ACHN (cell line): ENCODE data around the gene UTP18.
"Not testable (repeated sequence)": the region's sequence is repeated elsewhere in the genome, so short reads cannot be mapped to it uniquely, and the experiment has no call there.

ENCODE experiments used
- DNase-seq: peaks from one replicate; pipeline ENCODE4 v3.0.0-alpha.2; 2015
- in situ Hi-C: cut with HindIII; loops from 2 replicates; pipeline ENCODE4 v1.10.0; 2017; ENCODE audit warnings: low sequenced_read_pairs, low pct_ligation_motif_present, low pct_unique_long_range_greater_than_20kb

Gene UTP18

DNA sequence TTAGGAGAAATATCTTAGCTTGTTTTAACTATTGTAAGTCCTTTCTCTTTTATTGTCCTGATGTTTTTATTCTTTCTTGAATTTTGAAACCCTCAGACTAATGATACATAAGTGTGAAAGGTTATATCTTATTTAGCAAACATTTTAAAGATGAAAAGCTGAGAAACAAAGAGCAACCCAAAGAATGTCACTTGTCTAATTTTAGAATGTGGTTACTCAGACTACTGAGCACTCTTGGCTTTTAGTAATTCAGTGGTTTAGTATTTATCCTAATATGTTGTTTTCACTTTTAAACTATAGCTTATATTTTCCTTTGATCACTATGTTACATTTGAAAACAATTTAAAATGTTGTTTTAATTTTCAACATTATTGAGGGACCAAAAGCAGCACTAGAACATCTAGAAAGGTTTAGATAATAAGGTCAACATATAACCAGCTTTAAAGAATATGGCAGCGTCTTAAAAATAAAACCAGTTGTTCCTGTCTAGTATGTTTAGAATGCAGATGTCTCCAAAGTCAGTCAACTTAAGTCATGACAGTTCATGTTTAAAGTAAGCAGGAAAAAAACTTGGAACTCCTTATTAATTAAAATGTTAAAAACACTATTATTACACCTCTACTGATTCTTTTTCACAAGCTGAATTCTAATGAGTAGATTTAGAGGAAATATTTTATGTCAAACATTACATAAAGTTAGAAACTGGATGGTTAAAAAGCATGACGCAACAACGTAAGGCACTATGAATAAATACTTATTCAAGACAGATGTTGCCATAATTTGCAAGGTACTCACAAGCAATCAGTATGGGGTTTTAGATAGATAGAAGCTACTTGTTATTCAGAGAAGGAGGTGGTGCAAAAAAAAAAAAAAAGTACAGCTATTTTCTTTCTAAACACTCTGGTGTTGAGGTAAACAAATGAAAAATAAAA is 2.9 kb upstream of the UTP18 start:
- in situ Hi-C loops = no loop called here
- no peak for DNase-seq

DNA sequence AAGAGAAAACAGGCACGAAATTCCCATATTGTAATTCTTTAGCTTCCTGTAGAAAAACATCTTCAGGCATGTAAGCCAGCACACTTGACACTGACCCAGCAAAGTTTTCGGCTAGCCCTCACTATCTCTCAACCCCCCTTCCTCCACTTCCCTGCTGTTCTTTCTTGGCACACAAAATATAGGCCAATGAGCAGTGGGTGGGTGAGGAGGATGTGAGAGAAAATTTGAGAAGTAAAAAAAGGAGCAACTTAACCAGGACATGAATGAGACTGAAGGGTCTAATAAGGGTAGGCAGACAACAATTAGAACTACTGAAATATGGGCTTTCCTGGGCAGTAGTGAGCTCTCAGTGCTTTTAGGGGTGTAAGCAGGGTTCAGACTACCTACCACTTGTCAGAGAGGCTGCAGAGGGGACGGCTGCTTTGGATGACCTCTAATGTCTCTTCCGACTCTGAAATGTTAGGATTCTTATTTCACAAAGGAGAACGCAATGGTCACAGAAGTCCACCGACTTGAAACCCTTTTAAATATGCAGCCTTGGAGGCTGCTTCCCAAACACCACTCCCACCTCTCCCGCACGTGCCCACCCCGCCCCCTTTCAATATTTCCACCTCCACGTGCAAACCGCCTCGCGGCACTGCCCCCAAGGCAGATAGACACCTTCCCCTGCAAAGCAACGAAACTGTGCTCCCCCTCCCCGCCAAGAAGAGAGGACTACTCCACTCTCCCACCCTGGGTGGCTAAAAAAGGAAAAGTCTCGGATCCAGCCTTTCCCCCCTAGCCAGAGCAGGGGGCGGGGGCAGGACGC is 1.4 kb upstream of the UTP18 start:
- in situ Hi-C loops = no loop called here
- DNase-seq = peak; percentile 34

DNA sequence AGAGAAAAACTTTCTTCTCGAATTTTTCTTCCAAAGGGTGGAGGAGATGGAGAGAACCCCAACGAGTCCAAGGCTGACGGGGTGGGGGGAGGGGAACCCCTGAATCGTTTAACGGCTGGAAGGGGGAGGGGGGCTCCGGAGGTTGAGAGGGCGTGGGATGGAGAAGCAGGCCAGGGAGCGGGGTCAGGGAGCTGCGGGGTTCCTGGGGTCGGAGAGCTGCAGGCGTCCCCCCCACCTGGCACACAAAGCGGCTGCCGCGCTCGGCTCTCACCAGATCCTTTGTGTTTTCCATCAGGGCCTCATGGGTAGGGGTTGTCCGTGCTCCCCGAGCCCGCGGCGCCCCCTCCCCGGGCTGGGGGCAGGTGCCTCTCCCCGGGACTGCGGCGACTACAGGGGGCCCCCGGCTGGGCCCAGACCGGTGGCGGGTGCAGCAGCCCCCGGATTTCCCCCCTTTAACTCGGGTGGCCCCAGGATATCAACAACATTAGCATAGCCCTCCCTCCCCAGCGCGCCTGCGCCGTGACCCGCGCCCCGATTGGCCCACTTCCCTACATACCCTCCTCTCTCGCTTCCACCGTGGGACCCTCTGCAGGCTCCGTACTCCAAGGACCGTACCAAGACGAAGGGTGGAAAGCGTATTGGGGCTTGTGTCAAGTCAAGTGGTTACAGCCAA is 646 bp upstream of the UTP18 start, which contains the start of gene MBTD1:
MBTD1 (minus strand) TSS at position 486 of the 673 bp plus-strand sequence. CDS start 34,888 bp downstream, outside the sequence.
- peak; percentile 96 for DNase-seq
- in situ Hi-C loops = no loop called here

DNA sequence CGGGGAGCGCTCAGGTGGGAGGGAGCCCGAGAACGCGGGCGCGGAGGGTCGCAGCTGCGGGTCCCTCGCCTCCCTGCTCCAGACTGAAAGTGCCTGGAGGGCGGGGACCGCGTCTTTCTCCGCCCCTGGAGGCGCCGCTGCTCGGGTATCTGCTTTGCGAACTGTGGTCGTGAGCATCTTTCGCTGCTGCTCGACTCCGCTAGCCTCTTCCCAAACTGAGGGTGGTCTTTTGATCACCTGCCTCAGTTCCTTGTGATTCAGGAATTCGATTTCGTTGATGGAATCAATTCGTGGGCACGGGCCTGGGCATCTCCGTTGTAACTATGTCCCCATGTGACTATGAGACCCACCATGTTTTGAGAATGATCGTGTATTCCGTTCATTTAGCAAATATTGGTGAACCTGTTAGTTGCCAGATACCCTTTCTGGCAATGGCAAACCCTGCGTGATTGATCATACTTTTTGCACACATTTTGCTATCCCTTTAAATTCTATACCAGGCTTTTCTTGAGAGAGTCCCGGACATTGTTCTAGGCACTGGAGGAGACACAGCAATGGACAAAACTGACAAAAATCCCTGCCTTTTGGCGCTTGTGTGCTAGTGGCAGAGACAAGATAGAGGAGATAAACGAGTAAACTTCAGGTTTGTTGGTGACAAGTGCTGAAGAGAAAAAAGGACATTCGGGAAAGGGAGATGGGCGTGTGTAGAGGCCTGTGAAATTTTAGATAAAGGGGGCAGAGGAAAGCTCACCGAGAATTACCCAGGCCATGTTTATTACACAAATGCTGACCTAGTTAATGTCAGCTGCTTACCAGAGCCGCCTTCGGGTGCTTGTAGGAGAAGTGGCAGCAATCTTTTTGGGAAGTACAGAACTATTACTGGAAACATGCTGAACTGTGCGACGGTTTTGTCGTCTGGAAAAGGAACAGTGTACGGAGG is 948 bp downstream of the UTP18 start:
- in situ Hi-C loops = no loop called here
- no peak for DNase-seq

DNA sequence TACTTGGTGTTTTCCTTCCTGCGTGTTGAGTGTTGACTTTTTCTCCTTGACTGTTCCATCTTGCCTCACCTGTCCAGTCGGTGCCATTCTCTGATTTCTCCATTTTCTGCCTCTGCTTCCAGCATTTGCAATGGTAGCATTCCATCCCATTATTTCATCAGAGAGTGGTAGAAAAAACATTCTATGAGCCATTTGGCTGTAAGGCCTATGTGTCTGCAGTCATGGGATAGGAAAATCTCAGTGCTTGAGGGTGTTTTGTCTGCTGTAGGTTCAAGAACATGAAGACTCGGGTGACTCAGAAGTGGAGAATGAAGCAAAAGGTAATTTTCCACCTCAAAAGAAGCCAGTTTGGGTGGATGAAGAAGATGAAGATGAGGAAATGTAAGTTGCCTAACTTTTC is 2.7 kb downstream of the UTP18 start:
- in situ Hi-C loops = no loop called here
- no peak for DNase-seq

DNA sequence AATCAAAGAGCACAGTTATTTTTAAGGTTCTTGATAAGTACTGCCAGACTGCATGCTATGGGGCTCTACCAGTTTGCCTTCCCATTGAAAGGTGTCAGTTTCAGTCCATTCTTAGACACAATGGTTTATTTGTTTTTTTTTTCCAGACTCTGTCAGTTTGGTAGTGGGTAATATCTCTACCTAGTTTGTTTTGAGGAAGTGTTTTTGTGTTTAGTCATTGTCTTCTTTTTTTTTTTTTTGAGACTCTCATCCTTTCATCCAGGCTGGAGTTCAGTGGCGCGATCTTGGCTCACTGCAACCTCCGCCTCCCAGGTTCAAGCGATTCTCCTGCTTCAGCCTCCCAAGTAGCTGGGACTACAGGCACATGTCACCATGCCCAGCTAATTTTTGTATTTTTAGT is 4.1 kb downstream of the UTP18 start:
- in situ Hi-C loops, DNase-seq: not testable (repeated sequence)

DNA sequence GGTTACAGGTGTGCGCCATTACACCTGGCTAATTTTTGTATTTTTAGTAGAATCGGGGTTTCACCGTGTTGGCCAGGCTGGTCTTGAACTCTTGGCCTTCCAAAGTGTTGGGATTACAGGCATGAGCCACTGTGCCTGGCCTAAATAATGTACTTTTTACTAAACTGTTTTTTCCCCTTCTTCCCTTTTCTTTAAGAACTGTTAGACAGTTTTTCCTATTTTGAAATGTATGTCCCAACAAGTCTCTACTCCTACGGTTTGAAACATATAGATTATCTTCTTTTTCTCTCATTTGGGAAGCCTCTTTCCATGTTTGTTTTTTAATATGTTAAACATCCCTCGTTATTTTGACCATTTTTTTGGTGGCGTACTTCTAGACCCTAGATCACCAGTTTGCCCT is 9.6 kb downstream of the UTP18 start:
- no peak for DNase-seq
- in situ Hi-C loops = no loop called here

DNA sequence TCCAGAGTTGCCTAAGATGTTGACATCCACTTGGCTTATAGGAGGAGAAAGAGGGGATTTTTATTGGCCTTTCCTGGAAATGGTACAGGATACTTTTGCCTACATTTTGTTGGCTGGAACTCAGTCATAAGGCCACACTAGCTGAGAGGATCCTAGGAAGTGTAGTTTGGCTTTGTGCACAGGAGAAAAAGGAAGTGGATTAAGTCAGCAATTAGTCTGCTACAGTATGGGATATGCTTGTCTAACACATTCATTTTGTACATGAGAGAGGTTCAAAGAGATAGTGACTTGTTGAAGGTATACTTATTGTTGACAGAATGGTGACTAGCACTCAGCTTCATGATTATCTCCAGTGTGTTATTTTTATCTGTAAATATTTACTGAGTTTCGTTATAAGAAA is 10.3 kb downstream of the UTP18 start:
- in situ Hi-C loops = no loop called here
- DNase-seq = no peak

DNA sequence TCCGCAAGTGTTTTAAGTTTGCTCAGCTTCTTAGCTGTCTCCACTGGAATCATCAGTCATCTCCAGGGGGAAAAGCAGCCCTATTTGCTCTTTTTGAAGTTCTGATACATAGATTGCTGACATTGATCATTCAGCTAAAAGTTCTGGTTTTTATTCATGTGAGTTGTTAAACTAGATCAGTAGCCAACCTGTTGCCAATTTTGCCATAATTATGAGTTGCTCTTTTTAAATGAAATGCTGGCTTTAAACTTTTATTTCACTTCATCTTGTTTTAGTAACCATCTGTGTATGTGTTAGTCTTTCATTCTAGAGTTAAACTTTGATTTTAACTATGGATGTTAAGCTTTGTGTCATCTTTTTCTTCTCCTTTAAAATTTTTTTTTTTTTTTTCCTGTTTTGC is 12.5 kb downstream of the UTP18 start:
- in situ Hi-C loops = no loop called here
- no peak for DNase-seq

DNA sequence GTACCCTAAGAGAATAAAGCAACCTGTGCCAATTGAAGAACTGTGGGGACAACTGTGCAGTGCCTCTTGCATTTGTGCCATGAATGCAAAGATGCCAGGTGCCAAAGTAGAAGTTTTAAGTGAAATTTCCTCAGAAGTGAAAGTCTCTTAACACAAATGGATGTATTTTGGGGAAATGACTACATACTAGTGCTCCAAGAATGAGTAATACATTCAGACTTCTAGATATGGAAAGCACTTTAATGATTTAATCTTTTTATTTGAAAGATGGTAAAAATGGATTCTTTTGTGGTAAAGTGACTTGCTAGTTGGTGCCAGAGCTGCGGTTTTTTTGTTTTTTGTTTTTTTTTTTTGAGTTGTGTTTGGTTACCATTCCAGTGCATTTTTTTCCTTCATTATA is 15.0 kb downstream of the UTP18 start:
- in situ Hi-C loops = no loop called here
- DNase-seq = no peak

DNA sequence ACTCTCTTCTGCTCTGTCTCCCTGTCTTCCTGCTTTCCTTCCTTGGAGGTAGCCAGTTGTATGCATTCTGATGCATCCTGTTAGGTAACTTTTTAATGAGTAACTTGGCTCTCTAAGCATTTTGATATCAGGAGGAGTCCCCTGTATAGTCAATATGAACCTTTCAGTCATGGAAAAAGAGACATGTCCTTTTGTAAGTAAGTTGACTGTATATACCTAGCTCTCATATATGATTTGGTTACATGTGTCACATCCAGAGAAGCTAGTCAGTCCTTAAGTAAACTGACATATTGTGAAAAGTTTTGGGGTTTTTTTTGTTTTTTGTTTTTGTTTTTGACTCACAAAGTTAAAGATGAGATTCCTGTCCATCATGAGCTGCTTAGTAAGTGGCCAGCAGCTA is 18.8 kb downstream of the UTP18 start:
- in situ Hi-C loops = no loop called here
- no peak for DNase-seq

DNA sequence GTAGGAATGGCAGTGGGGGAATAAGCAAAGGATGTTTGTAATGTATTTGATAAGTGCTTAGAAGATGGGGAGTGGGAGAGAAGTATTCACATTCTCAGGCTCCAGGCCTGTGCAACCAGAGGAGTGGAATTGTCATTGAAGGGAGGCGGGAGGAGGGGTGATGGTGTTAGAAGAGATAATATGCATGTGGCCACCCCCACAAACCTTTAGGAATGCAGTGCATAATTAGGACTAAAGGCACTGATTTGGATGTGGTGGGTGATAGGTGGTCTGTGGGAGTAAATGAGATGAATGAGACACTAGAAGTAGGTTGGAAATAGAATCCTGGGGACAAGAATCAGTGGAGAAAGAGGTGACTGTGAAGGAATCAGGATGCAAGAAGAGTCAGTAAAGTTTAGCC is 27.1 kb downstream of the UTP18 start:
- in situ Hi-C loops = no loop called here
- DNase-seq = no peak

DNA sequence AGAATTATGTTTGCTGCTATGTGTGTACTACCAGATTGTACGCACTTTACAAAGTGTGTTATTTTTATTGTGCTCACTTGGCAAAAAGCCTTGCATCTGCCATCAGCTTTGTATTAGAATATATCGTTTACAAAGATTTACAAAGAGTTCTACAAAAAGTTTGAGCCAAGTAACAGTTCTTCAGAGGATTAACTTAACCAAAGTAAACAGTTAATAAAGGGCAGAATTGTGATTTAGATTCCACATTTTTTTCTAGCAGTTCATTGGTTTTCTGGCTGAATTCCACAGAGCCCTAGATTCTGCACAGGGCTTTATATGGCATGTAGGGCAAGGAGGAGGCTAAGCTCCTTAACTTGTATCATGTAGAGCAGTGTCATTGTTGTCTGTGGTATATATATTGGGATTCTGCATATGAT is 29.4 kb downstream of the UTP18 start:
- no peak for DNase-seq
- in situ Hi-C loops = no loop called here

DNA sequence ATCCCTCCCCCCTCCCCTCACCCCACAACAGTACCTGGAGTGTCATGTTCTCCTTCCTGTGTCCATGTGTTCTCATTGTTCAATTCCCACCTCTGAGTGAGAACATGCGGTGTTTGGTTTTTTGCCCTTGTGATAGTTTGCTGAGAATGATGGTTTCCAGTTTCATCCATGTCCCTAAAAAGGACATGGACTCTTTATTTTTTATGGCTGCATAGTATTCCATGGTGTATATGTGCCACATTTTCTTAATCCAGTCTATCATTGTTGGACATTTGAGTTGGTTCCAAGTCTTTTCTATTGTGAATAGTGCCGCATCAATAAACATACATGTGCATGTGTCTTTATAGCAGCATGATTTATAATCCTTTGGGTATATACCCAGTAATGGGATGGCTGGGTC is 34.0 kb downstream of the UTP18 start:
- in situ Hi-C loops, DNase-seq: not testable (repeated sequence)

DNA sequence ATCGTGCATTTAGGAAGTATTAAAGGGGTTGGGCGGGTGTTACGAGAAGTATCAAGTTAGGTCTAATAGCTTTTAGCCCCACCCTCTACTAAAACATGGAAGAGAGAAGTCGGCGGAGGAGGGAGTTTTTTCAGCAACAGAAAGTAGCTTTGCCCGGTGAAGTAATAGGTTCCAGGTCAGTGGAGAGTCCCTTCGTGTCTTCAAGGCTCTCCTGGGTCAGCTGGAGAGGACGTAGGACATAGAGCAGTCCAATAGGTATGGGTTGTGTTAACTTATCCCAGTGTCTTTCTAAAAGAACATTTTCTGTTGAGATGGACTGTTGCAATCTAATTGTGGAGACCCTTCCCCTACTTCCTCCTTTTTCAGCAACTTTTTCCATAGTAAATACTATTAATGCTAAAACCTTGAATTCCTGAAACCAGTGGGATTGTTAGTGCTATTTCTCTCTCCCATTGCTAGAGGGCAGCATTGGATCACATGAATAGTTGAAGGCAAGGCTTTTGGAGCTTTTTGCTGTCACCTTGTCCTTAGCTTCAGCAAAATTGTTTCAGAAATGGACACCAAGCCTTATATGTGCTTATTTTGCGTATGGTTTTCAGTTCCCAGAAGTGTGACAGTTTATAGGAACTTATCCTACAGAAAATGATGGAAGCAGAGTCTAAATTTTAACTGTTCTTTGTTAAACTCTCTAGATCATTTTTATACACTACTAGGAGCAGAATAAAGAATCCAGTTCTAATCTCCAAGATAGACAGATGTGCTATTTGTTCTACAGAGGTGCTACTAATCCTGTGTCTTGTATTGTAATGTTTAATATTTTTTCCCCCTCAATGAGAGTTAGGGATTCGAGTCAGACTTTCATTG is 38.4 kb downstream of the UTP18 start:
- in situ Hi-C loops = no loop called here
- DNase-seq = peak; percentile 61

DNA sequence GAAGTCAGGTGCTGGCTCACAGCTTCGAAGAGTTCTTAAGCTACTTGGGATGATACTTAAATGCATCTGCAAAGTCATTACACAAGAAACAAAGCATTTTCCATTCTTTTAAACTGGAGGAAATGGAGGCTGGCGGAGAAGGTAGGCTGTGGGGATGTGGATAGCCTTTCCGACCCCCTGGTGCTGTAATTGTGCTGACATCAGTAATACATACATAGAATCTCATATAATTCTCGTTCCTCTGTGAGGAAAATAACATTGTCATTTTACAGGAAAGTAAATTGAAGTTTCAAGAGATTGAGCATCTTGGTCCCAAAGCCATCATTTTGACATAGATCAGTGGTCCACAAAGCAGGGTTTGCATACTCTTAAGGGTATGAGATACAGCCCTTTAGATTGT is 39.5 kb downstream of the UTP18 start:
- DNase-seq = no peak
- in situ Hi-C loops = no loop called here

DNA sequence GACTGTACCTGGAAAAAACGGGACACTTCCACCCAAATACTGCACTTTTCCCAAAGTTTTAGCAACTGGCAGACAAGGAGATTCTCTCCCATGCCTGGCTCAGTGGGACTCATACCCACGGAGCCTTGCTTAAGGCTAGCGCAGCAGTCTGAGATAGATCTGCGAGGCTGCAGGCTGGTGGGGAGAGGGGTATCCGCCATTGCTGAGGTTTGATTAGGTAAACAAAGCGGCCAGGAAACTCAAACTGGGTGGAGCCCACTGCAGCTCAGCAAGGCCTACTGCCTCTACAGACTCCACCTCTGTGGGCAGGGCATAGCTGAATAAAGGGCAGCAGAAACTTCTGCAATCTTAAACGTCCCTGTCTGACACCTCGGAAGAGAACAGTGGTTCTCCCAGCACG is 44.8 kb downstream of the UTP18 start:
- DNase-seq = no peak
- in situ Hi-C loops = no loop called here
